Measurements from ENCODE around the gene AVEN.
"Not testable (repeated sequence)": the region's sequence is repeated elsewhere in the genome, so short reads cannot be mapped to it uniquely, and the experiment has no call there.

Gene AVEN

GRCh38 chr15:34039790-34040113 lies 748 bp upstream of the AVEN start:
- H3K9ac ChIP-seq (ENCODE audit: low read length in 2 of 2): peak overlapping the region; percentile 66 to 86
- H3K4me3 ChIP-seq (ENCODE audit: low read length in 2 of 2): peak overlapping the region; percentile 49 to 92
- no peaks in the 10 kb centered on the region for H3K4me1 ChIP-seq (ENCODE audit: control insufficient read depth, insufficient read depth, low read length)
- no peaks in the 10 kb centered on the region for H3K9me3 ChIP-seq (ENCODE audit: control insufficient read depth in 2 of 2, low read length in 2 of 2)
- no peaks in the 10 kb centered on the region for H3K36me3 ChIP-seq (ENCODE audit: control insufficient read depth in 2 of 2, insufficient read depth in 2 of 2, low read length in 2 of 2)
- peak overlapping the region; percentile 74 for H3K27ac ChIP-seq (ENCODE audit: low read length)
- H3K27me3 ChIP-seq (ENCODE audit: control insufficient read depth in 1 of 2, insufficient read depth in 2 of 2, low read length in 2 of 2): no peaks in the 10 kb centered on the region

GRCh38 chr15:34038023-34038870 lies 757 bp downstream of the AVEN start:
- peak overlapping the region; percentile 82 to 86 for H3K9ac ChIP-seq (ENCODE audit: low read length in 2 of 2)
- no peaks in the 10 kb centered on the region for H3K36me3 ChIP-seq (ENCODE audit: control insufficient read depth in 2 of 2, insufficient read depth in 2 of 2, low read length in 2 of 2)
- H3K4me3 ChIP-seq (ENCODE audit: low read length in 2 of 2): peak overlapping the region; percentile 92 to 95
- H3K27ac ChIP-seq (ENCODE audit: low read length): peak overlapping the region; percentile 43
- H3K4me1 ChIP-seq (ENCODE audit: control insufficient read depth, insufficient read depth, low read length): no peaks in the 10 kb centered on the region
- H3K9me3 ChIP-seq (ENCODE audit: control insufficient read depth in 2 of 2, low read length in 2 of 2): no peaks in the 10 kb centered on the region
- H3K27me3 ChIP-seq (ENCODE audit: control insufficient read depth in 1 of 2, insufficient read depth in 2 of 2, low read length in 2 of 2): no peaks in the 10 kb centered on the region

- Histone ChIP-seq H3K4me1 (ENCODE audit: control insufficient read depth, insufficient read depth, low read length) (no peaks in the 10 kb centered on the region), H3K9ac (ENCODE audit: low read length in 2 of 2) (no peak overlapping the region), H3K9me3 (ENCODE audit: control insufficient read depth in 2 of 2, low read length in 2 of 2) (no peaks in the 10 kb centered on the region), H3K27ac (ENCODE audit: low read length) (no peak overlapping the region), H3K4me3 (ENCODE audit: low read length in 2 of 2) (no peak overlapping the region), H3K36me3 (ENCODE audit: control insufficient read depth in 2 of 2, insufficient read depth in 2 of 2, low read length in 2 of 2) (no peaks in the 10 kb centered on the region), H3K27me3 (ENCODE audit: control insufficient read depth in 1 of 2, insufficient read depth in 2 of 2, low read length in 2 of 2) (no peaks in the 10 kb centered on the region)
Measured at GRCh38 chr15:34031987-34032760, 6.8 kb downstream of the AVEN start.

- Histone ChIP-seq H3K36me3 (ENCODE audit: control insufficient read depth in 2 of 2, insufficient read depth in 2 of 2, low read length in 2 of 2) (no peaks in the 10 kb centered on the region), H3K27me3 (ENCODE audit: control insufficient read depth in 1 of 2, insufficient read depth in 2 of 2, low read length in 2 of 2) (no peaks in the 10 kb centered on the region), H3K4me1 (ENCODE audit: control insufficient read depth, insufficient read depth, low read length) (no peaks in the 10 kb centered on the region), H3K9me3 (ENCODE audit: control insufficient read depth in 2 of 2, low read length in 2 of 2) (no peaks in the 10 kb centered on the region), H3K9ac (ENCODE audit: low read length in 2 of 2) (no peak overlapping the region), H3K4me3 (ENCODE audit: low read length in 2 of 2) (no peak overlapping the region), H3K27ac (ENCODE audit: low read length) (no peak overlapping the region)
Measured at GRCh38 chr15:34027606-34028005, 11.4 kb downstream of the AVEN start.

- Histone ChIP-seq H3K36me3 (ENCODE audit: control insufficient read depth in 2 of 2, insufficient read depth in 2 of 2, low read length in 2 of 2) (no peaks in the 10 kb centered on the region), H3K27ac (ENCODE audit: low read length) (no peak overlapping the region), H3K4me3 (ENCODE audit: low read length in 2 of 2) (no peak overlapping the region), H3K9ac (ENCODE audit: low read length in 2 of 2) (no peak overlapping the region), H3K4me1 (ENCODE audit: control insufficient read depth, insufficient read depth, low read length) (no peaks in the 10 kb centered on the region), H3K27me3 (ENCODE audit: control insufficient read depth in 1 of 2, insufficient read depth in 2 of 2, low read length in 2 of 2) (no peaks in the 10 kb centered on the region), H3K9me3 (ENCODE audit: control insufficient read depth in 2 of 2, low read length in 2 of 2) (no peaks in the 10 kb centered on the region)
Measured at GRCh38 chr15:34025252-34025651, 13.8 kb downstream of the AVEN start.

GRCh38 chr15:34023907-34024306 lies 15.1 kb downstream of the AVEN start:
- Histone ChIP-seq H3K27me3 (ENCODE audit: control insufficient read depth in 1 of 2, insufficient read depth in 2 of 2, low read length in 2 of 2) (no peaks in the 10 kb centered on the region), H3K36me3 (ENCODE audit: control insufficient read depth in 2 of 2, insufficient read depth in 2 of 2, low read length in 2 of 2) (no peaks in the 10 kb centered on the region), H3K9me3 (ENCODE audit: control insufficient read depth in 2 of 2, low read length in 2 of 2) (no peaks in the 10 kb centered on the region), H3K4me1 (ENCODE audit: control insufficient read depth, insufficient read depth, low read length) (no peaks in the 10 kb centered on the region), H3K9ac (ENCODE audit: low read length in 2 of 2) (no peak overlapping the region), H3K4me3 (ENCODE audit: low read length in 2 of 2) (no peak overlapping the region), H3K27ac (ENCODE audit: low read length) (no peak overlapping the region)

- H3K36me3 ChIP-seq (ENCODE audit: control insufficient read depth in 2 of 2, insufficient read depth in 2 of 2, low read length in 2 of 2): no peaks in the 10 kb centered on the region
- H3K9me3 ChIP-seq (ENCODE audit: control insufficient read depth in 2 of 2, low read length in 2 of 2): no peaks in the 10 kb centered on the region
- no peak overlapping the region for H3K9ac ChIP-seq (ENCODE audit: low read length in 2 of 2)
- H3K27me3 ChIP-seq (ENCODE audit: control insufficient read depth in 1 of 2, insufficient read depth in 2 of 2, low read length in 2 of 2): no peaks in the 10 kb centered on the region
- H3K4me1 ChIP-seq (ENCODE audit: control insufficient read depth, insufficient read depth, low read length): no peaks in the 10 kb centered on the region
- H3K4me3 ChIP-seq (ENCODE audit: low read length in 2 of 2): no peak overlapping the region
- no peak overlapping the region for H3K27ac ChIP-seq (ENCODE audit: low read length)
Measured at GRCh38 chr15:34019369-34019990, 19.5 kb downstream of the AVEN start.

GRCh38 chr15:34018738-34019137 lies 20.3 kb downstream of the AVEN start:
- not testable (repeated sequence) for H3K4me3 ChIP-seq (ENCODE audit: low read length in 2 of 2); H3K27me3 ChIP-seq (ENCODE audit: control insufficient read depth in 1 of 2, insufficient read depth in 2 of 2, low read length in 2 of 2); H3K36me3 ChIP-seq (ENCODE audit: control insufficient read depth in 2 of 2, insufficient read depth in 2 of 2, low read length in 2 of 2); H3K9me3 ChIP-seq (ENCODE audit: control insufficient read depth in 2 of 2, low read length in 2 of 2); H3K9ac ChIP-seq (ENCODE audit: low read length in 2 of 2); H3K4me1 ChIP-seq (ENCODE audit: control insufficient read depth, insufficient read depth, low read length); H3K27ac ChIP-seq (ENCODE audit: low read length)

- Histone ChIP-seq H3K27me3 (ENCODE audit: control insufficient read depth in 1 of 2, insufficient read depth in 2 of 2, low read length in 2 of 2) (no peaks in the 10 kb centered on the region), H3K9ac (ENCODE audit: low read length in 2 of 2) (no peak overlapping the region), H3K9me3 (ENCODE audit: control insufficient read depth in 2 of 2, low read length in 2 of 2) (no peaks in the 10 kb centered on the region), H3K36me3 (ENCODE audit: control insufficient read depth in 2 of 2, insufficient read depth in 2 of 2, low read length in 2 of 2) (no peaks in the 10 kb centered on the region), H3K4me3 (ENCODE audit: low read length in 2 of 2) (no peak overlapping the region), H3K27ac (ENCODE audit: low read length) (no peak overlapping the region), H3K4me1 (ENCODE audit: control insufficient read depth, insufficient read depth, low read length) (no peaks in the 10 kb centered on the region)
Measured at GRCh38 chr15:34018021-34018645, 20.9 kb downstream of the AVEN start.

GRCh38 chr15:34014556-34014955 lies 24.4 kb downstream of the AVEN start:
- Histone ChIP-seq H3K27me3 (ENCODE audit: control insufficient read depth in 1 of 2, insufficient read depth in 2 of 2, low read length in 2 of 2) (no peaks in the 10 kb centered on the region), H3K27ac (ENCODE audit: low read length) (no peak overlapping the region), H3K4me3 (ENCODE audit: low read length in 2 of 2) (no peak overlapping the region)

More at GRCh38 chr15:34014556-34014955, 24.4 kb downstream of the AVEN start:
- H3K9ac ChIP-seq (ENCODE audit: low read length in 2 of 2): no peak overlapping the region
- no peaks in the 10 kb centered on the region for H3K9me3 ChIP-seq (ENCODE audit: control insufficient read depth in 2 of 2, low read length in 2 of 2)
- no peaks in the 10 kb centered on the region for H3K4me1 ChIP-seq (ENCODE audit: control insufficient read depth, insufficient read depth, low read length)
- H3K36me3 ChIP-seq (ENCODE audit: control insufficient read depth in 2 of 2, insufficient read depth in 2 of 2, low read length in 2 of 2): no peaks in the 10 kb centered on the region

Data from stomach smooth muscle (tissue), 2 donors.